Bronchial epithelial cell (primary cell): Measurements from ENCODE around the gene FNIP2. TPM values are rescaled to one million over a fixed set of nuclear protein-coding genes. Genes with fewer than 3 reads are reported as not detected.
"Not testable (repeated sequence)": the region's sequence is repeated elsewhere in the genome, so short reads cannot be mapped to it uniquely, and the experiment has no call there.

Experiments
- DNase-seq: peaks from one replicate; pipeline ENCODE4 v3.0.0-alpha.2; 2010; ENCODE audit warnings: low read depth
- FAIRE-seq: peaks from 2 replicates; lab custom pipeline; 2011; peaks lifted over from hg19 to GRCh38; lab: Jason Lieb, UNC
- H3K27me3 ChIP-seq: 2 replicates; pipeline ENCODE4 v1.5.1; 2011; ENCODE audit warnings: low read length; ENCODE audit not compliant: control insufficient read depth, insufficient read depth
- H3K36me3 ChIP-seq: 2 replicates; pipeline ENCODE4 v1.5.1; 2011; ENCODE audit warnings: low read length; ENCODE audit not compliant: control insufficient read depth, insufficient read depth
- H3K4me3 ChIP-seq: 2 replicates; pipeline ENCODE4 v1.5.1; 2011; ENCODE audit warnings: mild to moderate bottlenecking, low read depth, low read length, control low read depth
- CTCF ChIP-seq: IDR thresholded peaks from 2 replicates; pipeline ENCODE4 v1.5.1; 2011; ENCODE audit warnings: mild to moderate bottlenecking, moderate library complexity, low read length, control low read depth, inconsistent platforms; ENCODE audit not compliant: insufficient read depth, severe bottlenecking
- total RNA-seq: library from RNA; depleted of rRNA; stranded (reverse); fragments of >200 nt; gene quantifications from 2 replicates; pipeline ENCODE4 v1.2.1, GENCODE V29; 2014

The FNIP2 gene
- total RNA-seq, 1 donor from 2014 or later: 16.6 TPM

GRCh38 chr4:158912390-158912789 lies 143.6 kb downstream of the FNIP2 start:
- Histone ChIP-seq H3K4me3 (no peak overlapping the region), H3K27me3 (no peaks in the 10 kb centered on the region), H3K36me3 (no peaks in the 10 kb centered on the region)
- DNase-seq (no peak), FAIRE-seq (no peak)
- TF ChIP-seq CTCF: no peak

- no peak for TF ChIP-seq CTCF
- Histone ChIP-seq H3K36me3 (no peaks in the 10 kb centered on the region), H3K27me3 (no peaks in the 10 kb centered on the region), H3K4me3 (no peak overlapping the region)
- FAIRE-seq (no peak), DNase-seq (no peak)
Measured at GRCh38 chr4:158912806-158913205, 144.0 kb downstream of the FNIP2 start.

GRCh38 chr4:158913766-158914165 lies 144.9 kb downstream of the FNIP2 start:
- DNase-seq: no peak
- Histone ChIP-seq H3K36me3 (no peaks in the 10 kb centered on the region), H3K27me3 (no peaks in the 10 kb centered on the region), H3K4me3 (no peak overlapping the region)
- no peak for FAIRE-seq
- TF ChIP-seq CTCF: no peak

- Histone ChIP-seq H3K27me3 (no peaks in the 10 kb centered on the region), H3K4me3 (no peak overlapping the region), H3K36me3 (no peaks in the 10 kb centered on the region)
- TF ChIP-seq CTCF: no peak
- peak; percentile 88 for DNase-seq
- no peak for FAIRE-seq
Measured at GRCh38 chr4:158914218-158914617, 145.4 kb downstream of the FNIP2 start.

GRCh38 chr4:158915683-158916241 lies 146.9 kb downstream of the FNIP2 start:
- Histone ChIP-seq H3K36me3 (no peaks in the 10 kb centered on the region), H3K27me3 (no peaks in the 10 kb centered on the region), H3K4me3 (no peak overlapping the region)
- TF ChIP-seq CTCF: no peak
- DNase-seq (no peak), FAIRE-seq (no peak)

- not testable (repeated sequence) for DNase-seq, H3K4me3 ChIP-seq, H3K36me3 ChIP-seq, H3K27me3 ChIP-seq, FAIRE-seq
Measured at GRCh38 chr4:158920452-158920996, 151.7 kb downstream of the FNIP2 start.

- not testable (repeated sequence) for DNase-seq, FAIRE-seq, H3K4me3 ChIP-seq, H3K36me3 ChIP-seq, H3K27me3 ChIP-seq
Measured at GRCh38 chr4:158927774-158928173, 158.9 kb downstream of the FNIP2 start.
